K562 (cell line): ENCODE measurements around the gene SOAT2. TPM values are rescaled to one million over a fixed set of nuclear protein-coding genes. Genes with fewer than 3 reads are reported as not detected.
A peak's percentile ranks its signal among the peaks of the same experiment; 100 is the strongest.

ENCODE experiments used
- ETV6 ChIP-seq, 3 experiments: fragments of 150-350 bp in 1 of 3; sonication (generic) in 1 of 3; formaldehyde crosslinking in 1 of 3; IDR thresholded peaks; 2 replicates each; pipeline versions ENCODE4 v1.6.1 to v1.8.0; 2014 to 2022; ENCODE audit warnings: borderline replicate concordance in 2 of 3, low read depth in 2 of 3, antibody characterized with exemption in 1 of 3, low read length in 1 of 3, mild to moderate bottlenecking in 1 of 3, missing genetic modification reagents in 1 of 3
- NRF1 ChIP-seq, 2 experiments: fragments of 450-650 bp; IDR thresholded peaks in 1 of 2; conservative IDR thresholded peaks in 1 of 2; 2 replicates each; pipeline ENCODE4 v1.6.1; 2014; ENCODE audit warnings: mild to moderate bottlenecking in 2 of 2
- RAD21 ChIP-seq, 2 experiments: fragments of 250-450 bp in 1 of 2; fragments of 450-650 bp in 1 of 2; sonication (Bioruptor Pico) in 1 of 2; formaldehyde crosslinking in 1 of 2; IDR thresholded peaks in 1 of 2; conservative IDR thresholded peaks in 1 of 2; 2 replicates each; pipeline versions ENCODE4 v1.4.0 to v1.8.0; 2020 to 2022; ENCODE audit warnings: mild to moderate bottlenecking in 2 of 2, moderate library complexity in 1 of 2
- SOX6 ChIP-seq: fragments of 450-650 bp; IDR thresholded peaks from 2 replicates; pipeline ENCODE4 v1.6.1; 2014; ENCODE audit warnings: mild to moderate bottlenecking
- XRCC4 ChIP-seq: IDR thresholded peaks from one replicate; pipeline ENCODE4 v1.6.1; 2011; ENCODE audit not compliant: insufficient read depth, insufficient read length; ENCODE audit errors: extremely low read depth
- ZBTB5 ChIP-seq: fragments of 450-650 bp; IDR thresholded peaks from 2 replicates; pipeline ENCODE4 v1.6.1; 2017; ENCODE audit warnings: antibody characterized with exemption
- polyA plus RNA-seq, 8 experiments: library from polyadenylated mRNA; depleted of rRNA in 4 of 8; stranded (reverse) in 5 of 8; unstranded in 3 of 8; fragments of >200 nt; fragmentation: Nextera tagmentation in 2 of 8; fragmentation: Illumina TruSeq in 1 of 8; extraction: Ambion mirVana in 2 of 8; extraction: Trizol in 1 of 8; gene quantifications; 2 replicates each; pipeline versions ENCODE4 v1.2.1 to v1.2.3, GENCODE V29; 2011 to 2014; ENCODE audit warnings: inconsistent platforms in 1 of 8, missing spikeins in 1 of 8
- total RNA-seq, 7 experiments: library from RNA; depleted of rRNA in 6 of 7; stranded (reverse); fragments of >200 nt in 6 of 7; fragmentation: Illumina TruSeq in 2 of 7; extraction: Trizol in 2 of 7; gene quantifications; 2 replicates each; pipeline versions ENCODE4 v1.2.1 to v1.2.3, GENCODE V29; 2011 to 2021; ENCODE audit warnings: low replicate concordance in 1 of 7
- TF ChIP-seq, protein P1 (sequence below): IDR thresholded peaks from 2 replicates; pipeline ENCODE4 v1.6.1; 2011; ENCODE audit warnings: borderline replicate concordance, low read depth, mild to moderate bottlenecking, moderate library complexity, low read length; ENCODE audit not compliant: insufficient read depth, poor library complexity, severe bottlenecking
- TF ChIP-seq, protein P2 (sequence below): fragments of 250-450 bp; sonication (Bioruptor Pico); IDR thresholded peaks from 2 replicates; pipeline ENCODE4 v1.5.0; 2021
- TF ChIP-seq, protein P3 (sequence below): sonication (generic); formaldehyde crosslinking; IDR thresholded peaks from 2 replicates; pipeline ENCODE4 v1.9.0; 2022; ENCODE audit warnings: mild to moderate bottlenecking, missing genetic modification reagents

Gene SOAT2
- total and polyA plus RNA-seq, 9 of the 15 experiments (the other 6 are each of a cell fraction or from before 2014, with no cell fraction given), result 0.04 TPM; not detected in 8

DNA sequence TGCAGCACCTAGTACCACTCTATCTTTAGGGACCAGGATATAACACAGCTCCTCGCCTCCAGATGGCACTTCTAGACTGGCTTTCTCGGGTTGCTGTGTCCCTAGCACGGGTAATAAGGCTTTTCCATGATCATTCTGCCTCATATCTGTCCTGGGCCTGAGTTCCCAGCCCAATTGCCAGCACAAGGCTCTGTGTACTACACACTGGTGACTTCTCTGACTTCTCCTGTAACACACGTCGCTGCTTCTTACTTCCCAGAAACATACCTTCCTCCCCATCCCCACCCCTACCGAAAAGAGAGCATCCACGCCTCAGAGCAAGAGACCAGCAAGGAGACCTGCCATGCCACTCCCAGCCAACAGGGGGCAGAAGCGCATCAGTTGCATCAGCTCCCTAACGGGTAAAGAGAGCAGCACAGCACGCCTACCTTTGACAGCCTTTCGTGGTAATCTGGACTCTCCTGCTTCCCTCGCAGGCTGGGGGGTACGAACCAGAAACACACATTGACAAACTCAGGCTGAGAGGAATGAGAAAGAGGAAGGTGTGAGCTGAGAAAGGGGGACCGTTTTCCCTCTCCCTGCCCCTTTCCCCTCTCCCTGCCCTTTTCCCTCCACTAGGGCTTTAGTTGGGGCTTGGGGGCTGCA, 56.0 kb downstream of the SOAT2 start (continued):
- TF ChIP-seq ZBTB5 (peak; percentile 81), SOX6 (peak; percentile 56; the same call in 1 of the 2 replicates), XRCC4 (no peak), RAD21 (CRISPR knock-in tag; conservative IDR thresholded peaks at IDR 0.05 in 1 of 2, IDR thresholded peaks at IDR 0.05 in 1 of 2) (peak; percentile 76 to 89), NRF1 (conservative IDR thresholded peaks at IDR 0.05 in 1 of 2, IDR thresholded peaks at IDR 0.05 in 1 of 2) (peak; percentile 8 to 25; a peak in 2 of 4 replicates), ETV6 (IDR thresholded peaks at IDR 0.05; ENCODE audit: borderline replicate concordance in 1 of 2, low read depth in 2 of 2, low read length in 1 of 2) (0 out of 4 replicates have a peak, but pooled peaks of 1 of the 2 experiments have one; percentile 24), ETV6 (CRISPR knock-in tag; IDR thresholded peaks at IDR 0.05; ENCODE audit: borderline replicate concordance) (no peak)
- TF ChIP-seq, protein P1, sequence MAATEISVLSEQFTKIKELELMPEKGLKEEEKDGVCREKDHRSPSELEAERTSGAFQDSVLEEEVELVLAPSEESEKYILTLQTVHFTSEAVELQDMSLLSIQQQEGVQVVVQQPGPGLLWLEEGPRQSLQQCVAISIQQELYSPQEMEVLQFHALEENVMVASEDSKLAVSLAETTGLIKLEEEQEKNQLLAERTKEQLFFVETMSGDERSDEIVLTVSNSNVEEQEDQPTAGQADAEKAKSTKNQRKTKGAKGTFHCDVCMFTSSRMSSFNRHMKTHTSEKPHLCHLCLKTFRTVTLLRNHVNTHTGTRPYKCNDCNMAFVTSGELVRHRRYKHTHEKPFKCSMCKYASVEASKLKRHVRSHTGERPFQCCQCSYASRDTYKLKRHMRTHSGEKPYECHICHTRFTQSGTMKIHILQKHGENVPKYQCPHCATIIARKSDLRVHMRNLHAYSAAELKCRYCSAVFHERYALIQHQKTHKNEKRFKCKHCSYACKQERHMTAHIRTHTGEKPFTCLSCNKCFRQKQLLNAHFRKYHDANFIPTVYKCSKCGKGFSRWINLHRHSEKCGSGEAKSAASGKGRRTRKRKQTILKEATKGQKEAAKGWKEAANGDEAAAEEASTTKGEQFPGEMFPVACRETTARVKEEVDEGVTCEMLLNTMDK, result peak; percentile 82
- TF ChIP-seq, protein P2, sequence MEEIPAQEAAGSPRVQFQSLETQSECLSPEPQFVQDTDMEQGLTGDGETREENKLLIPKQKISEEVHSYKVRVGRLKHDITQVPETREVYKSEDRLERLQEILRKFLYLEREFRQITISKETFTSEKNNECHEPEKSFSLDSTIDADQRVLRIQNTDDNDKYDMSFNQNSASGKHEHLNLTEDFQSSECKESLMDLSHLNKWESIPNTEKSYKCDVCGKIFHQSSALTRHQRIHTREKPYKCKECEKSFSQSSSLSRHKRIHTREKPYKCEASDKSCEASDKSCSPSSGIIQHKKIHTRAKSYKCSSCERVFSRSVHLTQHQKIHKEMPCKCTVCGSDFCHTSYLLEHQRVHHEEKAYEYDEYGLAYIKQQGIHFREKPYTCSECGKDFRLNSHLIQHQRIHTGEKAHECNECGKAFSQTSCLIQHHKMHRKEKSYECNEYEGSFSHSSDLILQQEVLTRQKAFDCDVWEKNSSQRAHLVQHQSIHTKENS (CRISPR knock-in tag), result no peak
- TF ChIP-seq, protein P3, sequence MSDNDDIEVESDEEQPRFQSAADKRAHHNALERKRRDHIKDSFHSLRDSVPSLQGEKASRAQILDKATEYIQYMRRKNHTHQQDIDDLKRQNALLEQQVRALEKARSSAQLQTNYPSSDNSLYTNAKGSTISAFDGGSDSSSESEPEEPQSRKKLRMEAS (CRISPR knock-in tag), result peak; percentile 48; the same call in 1 of the 2 replicates
